K562 (cell line): ENCODE data around the gene AGO4. TPM values are rescaled to one million over a fixed set of nuclear protein-coding genes. Genes with fewer than 3 reads are reported as not detected.

ENCODE experiments used
- BRF1 ChIP-seq: IDR thresholded peaks from 3 replicates; pipeline ENCODE4 v1.6.1; 2011; ENCODE audit warnings: borderline replicate concordance, mild to moderate bottlenecking; ENCODE audit not compliant: insufficient read length; ENCODE audit errors: extremely low read depth
- CREB5 ChIP-seq: fragments of 250-450 bp; sonication (Bioruptor Pico); IDR thresholded peaks from 2 replicates; pipeline ENCODE4 v1.5.0; 2020; ENCODE audit warnings: mild to moderate bottlenecking
- EGR1 ChIP-seq: fragments of 450-650 bp; conservative IDR thresholded peaks from 2 replicates; pipeline ENCODE4 v1.6.1; 2017; ENCODE audit warnings: mild to moderate bottlenecking
- ELF2 ChIP-seq: fragments of 250-450 bp; sonication (Bioruptor Pico); IDR thresholded peaks from 2 replicates; pipeline ENCODE4 v1.5.0; 2021; ENCODE audit warnings: mild to moderate bottlenecking
- FOXJ2 ChIP-seq: fragments of 200-800 bp; sonication (Bioruptor generic); IDR thresholded peaks from 2 replicates; pipeline ENCODE4 v1.6.1; 2016; ENCODE audit warnings: missing genetic modification characterization, missing compliant biosample characterization
- HDAC3 ChIP-seq: fragments of 450-650 bp; IDR thresholded peaks from 2 replicates; pipeline ENCODE4 v1.6.1; 2018; ENCODE audit warnings: borderline replicate concordance, mild to moderate bottlenecking, moderate library complexity; ENCODE audit not compliant: partially characterized antibody
- KAT2B ChIP-seq: IDR thresholded peaks from one replicate; pipeline ENCODE4 v1.6.1; 2012; ENCODE audit warnings: low read depth, mild to moderate bottlenecking, control low read depth, inconsistent platforms, low read length, moderate library complexity
- KHSRP ChIP-seq: fragments of 450-650 bp; IDR thresholded peaks from 2 replicates; pipeline ENCODE4 v1.6.1; 2017
- L3MBTL2 ChIP-seq: fragments of 450-650 bp; IDR thresholded peaks from 2 replicates; pipeline ENCODE4 v1.6.1; 2016; ENCODE audit warnings: mild to moderate bottlenecking, moderate library complexity
- MCM5 ChIP-seq: fragments of 450-650 bp; IDR thresholded peaks from 2 replicates; pipeline ENCODE4 v1.6.1; 2016; ENCODE audit warnings: low read depth
- NFATC3 ChIP-seq: fragments of 450-650 bp; IDR thresholded peaks from 2 replicates; pipeline ENCODE4 v1.6.1; 2017; ENCODE audit warnings: mild to moderate bottlenecking
- POLR2G ChIP-seq: fragments of 200-400 bp; formaldehyde crosslinking; IDR thresholded peaks from 2 replicates; pipeline ENCODE4 v1.6.1; 2017; ENCODE audit warnings: low read depth, mild to moderate bottlenecking, antibody characterized with exemption, low read length, moderate library complexity
- RBM25 ChIP-seq: fragments of 200-400 bp; formaldehyde crosslinking; IDR thresholded peaks from 2 replicates; pipeline ENCODE4 v1.6.1; 2018; ENCODE audit warnings: low read length, low read depth, moderate library complexity; ENCODE audit not compliant: severe bottlenecking
- RCOR1 ChIP-seq, 2 experiments: IDR thresholded peaks; 2 replicates each; pipeline ENCODE4 v1.6.1; 2012; ENCODE audit warnings: low read depth in 2 of 2, low read length in 2 of 2, borderline replicate concordance in 1 of 2, improper control_type of control experiment in 1 of 2
- SAP30 ChIP-seq: fragments of 200-600 bp; sonication (generic); IDR thresholded peaks from 2 replicates; pipeline ENCODE4 v1.6.1; 2012; ENCODE audit warnings: borderline replicate concordance, low read depth, mild to moderate bottlenecking, moderate library complexity, low read length, control low read depth, inconsistent platforms; ENCODE audit not compliant: insufficient read depth, poor library complexity, severe bottlenecking
- SMC3 ChIP-seq: conservative IDR thresholded peaks from 2 replicates; pipeline ENCODE4 v1.6.1; 2011; ENCODE audit warnings: low read depth, low read length, improper control_type of control experiment; ENCODE audit not compliant: insufficient read depth
- SP1 ChIP-seq: sonication (generic); formaldehyde crosslinking; IDR thresholded peaks from 2 replicates; pipeline ENCODE4 v1.8.1; 2022; ENCODE audit warnings: mild to moderate bottlenecking, missing genetic modification reagents
- TAF15 ChIP-seq: fragments of 200-400 bp; formaldehyde crosslinking; IDR thresholded peaks from 2 replicates; pipeline ENCODE4 v1.6.1; 2017; ENCODE audit warnings: mild to moderate bottlenecking, low read depth, low read length, moderate library complexity
- TAF9B ChIP-seq: fragments of 450-650 bp; IDR thresholded peaks from 2 replicates; pipeline ENCODE4 v1.6.1; 2018; ENCODE audit warnings: mild to moderate bottlenecking; ENCODE audit not compliant: partially characterized antibody
- ZBTB17 ChIP-seq: fragments of 450-650 bp; formaldehyde crosslinking; IDR thresholded peaks from 2 replicates; pipeline ENCODE4 v1.4.0; 2020; ENCODE audit warnings: mild to moderate bottlenecking
- ZBTB8A ChIP-seq: fragments of 450-650 bp; IDR thresholded peaks from 2 replicates; pipeline ENCODE4 v1.6.1; 2018; ENCODE audit warnings: mild to moderate bottlenecking, moderate library complexity; ENCODE audit not compliant: partially characterized antibody
- ZKSCAN8 ChIP-seq: fragments of 200-800 bp; sonication (Bioruptor generic); IDR thresholded peaks from 2 replicates; pipeline ENCODE4 v1.6.1; 2016; ENCODE audit warnings: missing genetic modification characterization, missing compliant biosample characterization
- ZNF133 ChIP-seq: fragments of 250-450 bp; sonication (Bioruptor Pico); IDR thresholded peaks from 2 replicates; pipeline ENCODE4 v1.4.0; 2020; ENCODE audit warnings: mild to moderate bottlenecking
- ZNF780A ChIP-seq: fragments of 250-450 bp; sonication (Bioruptor Pico); IDR thresholded peaks from 2 replicates; pipeline ENCODE4 v1.5.0; 2021; ENCODE audit warnings: mild to moderate bottlenecking
- polyA plus RNA-seq, 8 experiments: library from polyadenylated mRNA; depleted of rRNA in 4 of 8; stranded (reverse) in 5 of 8; unstranded in 3 of 8; fragments of >200 nt; fragmentation: Nextera tagmentation in 2 of 8; fragmentation: Illumina TruSeq in 1 of 8; extraction: Ambion mirVana in 2 of 8; extraction: Trizol in 1 of 8; gene quantifications; 2 replicates each; pipeline versions ENCODE4 v1.2.1 to v1.2.3, GENCODE V29; 2011 to 2014; ENCODE audit warnings: inconsistent platforms in 1 of 8, missing spikeins in 1 of 8
- total RNA-seq, 7 experiments: library from RNA; depleted of rRNA in 6 of 7; stranded (reverse); fragments of >200 nt in 6 of 7; fragmentation: Illumina TruSeq in 2 of 7; extraction: Trizol in 2 of 7; gene quantifications; 2 replicates each; pipeline versions ENCODE4 v1.2.1 to v1.2.3, GENCODE V29; 2011 to 2021; ENCODE audit warnings: low replicate concordance in 1 of 7
- TF ChIP-seq, protein P1 (sequence below), 2 experiments: fragments of 450-650 bp; IDR thresholded peaks; 2 replicates each; pipeline ENCODE4 v1.6.1; 2016
- TF ChIP-seq, protein P2 (sequence below): fragments of 450-650 bp; formaldehyde crosslinking; conservative IDR thresholded peaks from 2 replicates; pipeline ENCODE4 v1.4.0; 2022; ENCODE audit warnings: mild to moderate bottlenecking, missing genetic modification characterization

Gene AGO4
- total and polyA plus RNA-seq, 9 of the 15 experiments (the other 6 are each of a cell fraction or from before 2014, with no cell fraction given), result 1.3 to 10.5 (median 6.5) TPM

DNA sequence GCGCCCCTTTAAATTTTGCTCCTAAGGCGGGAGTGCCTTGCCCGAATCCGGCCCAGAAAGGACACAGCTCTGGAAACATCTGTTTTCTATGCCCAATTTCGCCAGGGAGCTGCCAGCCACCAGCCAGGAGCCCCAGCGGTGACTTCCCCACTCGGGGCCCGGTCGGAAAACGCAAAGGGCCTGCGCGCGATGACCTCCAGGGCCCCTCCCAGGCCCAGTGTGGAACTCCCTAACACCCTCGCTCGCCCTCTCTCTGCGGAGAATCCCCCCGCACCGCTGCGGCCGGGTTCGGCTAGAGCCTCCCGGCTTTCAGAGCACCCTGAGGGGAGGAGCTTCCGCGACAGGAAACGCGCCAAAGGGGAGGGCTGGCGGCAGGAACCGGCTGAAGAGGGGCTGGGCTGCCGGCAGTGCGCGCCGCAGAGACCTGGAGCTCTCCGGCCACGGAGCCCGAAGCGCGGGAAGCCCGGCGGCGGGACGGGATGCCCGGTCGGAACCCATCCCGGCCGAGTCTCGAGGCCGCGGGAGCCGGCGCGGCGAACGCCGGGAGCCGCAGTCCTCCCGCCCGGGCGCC is 38.5 kb upstream of the AGO4 start (continued):
- TF ChIP-seq, protein P1, sequence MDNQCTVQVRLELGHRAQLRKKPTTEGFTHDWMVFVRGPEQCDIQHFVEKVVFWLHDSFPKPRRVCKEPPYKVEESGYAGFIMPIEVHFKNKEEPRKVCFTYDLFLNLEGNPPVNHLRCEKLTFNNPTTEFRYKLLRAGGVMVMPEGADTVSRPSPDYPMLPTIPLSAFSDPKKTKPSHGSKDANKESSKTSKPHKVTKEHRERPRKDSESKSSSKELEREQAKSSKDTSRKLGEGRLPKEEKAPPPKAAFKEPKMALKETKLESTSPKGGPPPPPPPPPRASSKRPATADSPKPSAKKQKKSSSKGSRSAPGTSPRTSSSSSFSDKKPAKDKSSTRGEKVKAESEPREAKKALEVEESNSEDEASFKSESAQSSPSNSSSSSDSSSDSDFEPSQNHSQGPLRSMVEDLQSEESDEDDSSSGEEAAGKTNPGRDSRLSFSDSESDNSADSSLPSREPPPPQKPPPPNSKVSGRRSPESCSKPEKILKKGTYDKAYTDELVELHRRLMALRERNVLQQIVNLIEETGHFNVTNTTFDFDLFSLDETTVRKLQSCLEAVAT (IDR thresholded peaks at IDR 0.05), result no peak
- TF ChIP-seq ELF2 (CRISPR knock-in tag) (no peak), TAF9B (no peak), FOXJ2 (tag) (no peak), NFATC3 (no peak), L3MBTL2 (no peak), HDAC3 (no peak), KAT2B (no peak), RCOR1 (IDR thresholded peaks at IDR 0.05; ENCODE audit: borderline replicate concordance in 1 of 2, low read depth in 2 of 2, low read length in 2 of 2) (0 out of 4 replicates have a peak, but pooled peaks of 1 of the 2 experiments have one; percentile 45), MCM5 (no peak), ZBTB17 (CRISPR knock-in tag) (peak; percentile 79; the same call in 1 of the 2 replicates), ZBTB8A (no peak), CREB5 (CRISPR knock-in tag) (no peak), TAF15 (no peak), SP1 (CRISPR knock-in tag) (no peak), ZNF133 (CRISPR knock-in tag) (no peak), EGR1 (peak; percentile 70), SAP30 (no peak), POLR2G (peak; percentile 99; the same call in 1 of the 2 replicates), SMC3 (no peak), ZKSCAN8 (CRISPR knock-in tag) (no peak), ZNF780A (CRISPR knock-in tag) (no peak), KHSRP (no peak), RBM25 (no peak), BRF1 (no peak)
- TF ChIP-seq, protein P2, sequence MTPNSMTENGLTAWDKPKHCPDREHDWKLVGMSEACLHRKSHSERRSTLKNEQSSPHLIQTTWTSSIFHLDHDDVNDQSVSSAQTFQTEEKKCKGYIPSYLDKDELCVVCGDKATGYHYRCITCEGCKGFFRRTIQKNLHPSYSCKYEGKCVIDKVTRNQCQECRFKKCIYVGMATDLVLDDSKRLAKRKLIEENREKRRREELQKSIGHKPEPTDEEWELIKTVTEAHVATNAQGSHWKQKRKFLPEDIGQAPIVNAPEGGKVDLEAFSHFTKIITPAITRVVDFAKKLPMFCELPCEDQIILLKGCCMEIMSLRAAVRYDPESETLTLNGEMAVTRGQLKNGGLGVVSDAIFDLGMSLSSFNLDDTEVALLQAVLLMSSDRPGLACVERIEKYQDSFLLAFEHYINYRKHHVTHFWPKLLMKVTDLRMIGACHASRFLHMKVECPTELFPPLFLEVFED, result no peak
